GM12891 (cell line): ENCODE measurements around the gene PSAP.

Experiments used
- DNase-seq: peaks from one replicate; pipeline ENCODE4 v3.0.0; 2011; ENCODE audit warnings: low spot score; ENCODE audit not compliant: insufficient read length
- FAIRE-seq: peaks from 2 replicates; lab custom pipeline; 2011; peaks lifted over from hg19 to GRCh38; lab: Jason Lieb, UNC
- POU2F2 ChIP-seq: IDR thresholded peaks from 2 replicates; pipeline ENCODE4 v1.6.1; 2011; ENCODE audit warnings: low read depth, mild to moderate bottlenecking, control low read depth, low read length, moderate library complexity

PSAP gene

GRCh38 chr10:71766717-71767419 is 84.2 kb downstream of the PSAP start:
- DNase-seq = no peak
- FAIRE-seq = peak; percentile 26
- no peak for TF ChIP-seq POU2F2
